ENCODE results near the gene CDH8.

CDH8 gene

GRCh38 chr16:62033065-62033464, 3.2 kb downstream of the CDH8 start:
- DNase-seq (ENCODE audit: low read depth), result no peak

GRCh38 chr16:62029947-62030346, 6.3 kb downstream of the CDH8 start:
- DNase-seq (ENCODE audit: low read depth), result no peak

DNA sequence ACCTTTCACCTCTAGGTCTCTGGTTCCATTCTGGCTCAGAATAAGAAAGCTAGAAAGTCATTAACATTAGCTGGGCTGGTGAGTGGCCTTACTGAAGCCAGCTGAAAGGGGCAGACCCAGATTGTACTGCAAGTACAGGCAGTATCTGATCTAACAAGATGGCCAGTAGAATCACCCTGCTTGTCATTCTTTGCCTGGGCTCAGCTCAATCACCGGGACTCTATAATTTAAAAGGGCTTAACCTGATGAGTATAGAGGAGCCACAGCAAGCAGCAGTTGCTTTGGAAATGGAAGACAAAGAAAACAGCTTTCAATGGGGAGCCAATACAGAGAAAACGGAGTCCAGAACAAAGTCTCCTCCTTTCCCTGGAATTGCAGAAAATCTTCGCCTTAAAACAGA, 13.6 kb downstream of the CDH8 start:
- no peak for DNase-seq (ENCODE audit: low read depth)

DNA sequence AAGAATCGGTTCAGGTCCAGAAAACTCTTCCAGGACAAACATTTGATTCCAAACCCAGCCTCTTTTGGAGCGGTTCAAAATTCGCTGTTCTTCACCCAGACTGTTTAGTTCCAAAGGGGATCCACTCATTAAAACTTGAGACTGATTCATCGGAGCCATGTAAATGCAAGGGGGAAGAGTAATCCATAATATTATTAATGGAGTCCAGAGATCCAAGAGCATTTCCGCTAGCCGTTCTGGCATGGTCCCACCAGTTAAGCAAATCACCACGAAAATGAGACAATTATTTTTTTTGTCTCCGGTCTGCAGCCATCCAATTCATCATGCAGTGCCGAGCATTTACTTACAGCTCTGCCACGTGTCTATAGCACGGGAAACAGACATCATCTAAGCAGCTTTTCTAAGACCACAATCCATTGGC, 15.1 kb downstream of the CDH8 start:
- no peak for DNase-seq (ENCODE audit: low read depth)

DNA sequence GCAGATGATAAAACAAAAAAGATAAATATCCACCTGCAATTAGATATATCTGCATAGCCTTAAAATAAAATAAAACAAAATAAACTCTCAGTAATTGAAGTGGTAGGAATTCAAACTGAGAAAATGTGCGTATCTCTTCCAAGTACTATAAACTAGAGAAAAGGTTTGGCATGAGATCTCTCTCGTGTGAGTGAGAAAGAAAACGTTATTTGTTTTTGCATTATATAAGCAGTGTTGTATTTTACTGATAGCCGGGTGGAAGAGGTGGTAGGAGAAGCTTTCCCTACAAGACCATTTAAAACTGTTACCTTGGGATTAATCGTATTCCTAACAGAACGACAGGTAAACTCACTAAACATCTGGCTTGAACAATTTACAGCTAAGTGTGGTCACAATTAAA, 15.6 kb downstream of the CDH8 start:
- DNase-seq (ENCODE audit: low read depth), result no peak

GRCh38 chr16:62019851-62020250, 16.4 kb downstream of the CDH8 start:
- DNase-seq (ENCODE audit: low read depth), result no peak

DNA sequence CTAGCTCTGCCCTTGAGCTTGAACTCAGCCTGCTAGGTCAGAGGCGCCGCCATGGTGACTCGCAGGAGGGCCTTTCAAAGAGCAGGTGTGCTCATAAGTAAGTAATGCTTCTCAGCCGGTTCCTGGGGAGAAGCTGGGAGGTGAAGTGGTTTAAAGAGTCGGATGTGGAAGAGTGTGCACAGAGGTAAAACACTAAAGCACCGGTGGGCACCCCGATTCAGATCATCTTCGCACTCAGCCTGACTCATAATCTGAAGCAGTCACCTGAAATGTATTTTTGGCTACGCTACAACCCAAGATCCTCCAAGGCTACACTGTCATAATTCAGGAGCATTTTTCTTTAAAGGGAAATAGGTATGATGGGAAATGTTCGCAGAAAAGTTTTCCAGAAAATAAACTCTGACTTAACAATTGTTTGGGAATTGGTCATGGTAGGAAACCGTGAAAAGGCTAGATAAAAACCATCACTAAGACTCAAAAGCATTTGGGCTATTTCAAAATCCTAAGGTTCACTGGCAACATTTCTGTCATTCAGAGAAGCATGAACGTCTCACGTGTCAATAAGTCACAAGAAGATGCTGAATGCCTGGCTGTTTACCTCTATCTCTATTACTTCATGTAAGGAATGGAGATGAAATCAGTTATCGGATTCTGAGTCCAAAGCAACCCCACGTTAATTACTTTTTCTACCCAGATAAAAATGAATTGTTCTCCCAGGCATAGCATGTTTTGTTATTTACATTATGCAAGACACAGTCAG, 17.8 kb downstream of the CDH8 start:
- no peak for DNase-seq (ENCODE audit: low read depth)

GRCh38 chr16:62014319-62014923, 21.8 kb downstream of the CDH8 start:
- no peak for DNase-seq (ENCODE audit: low read depth)

- no peak for DNase-seq (ENCODE audit: low read depth)
Measured at GRCh38 chr16:62010186-62010585, 26.1 kb downstream of the CDH8 start.

DNA sequence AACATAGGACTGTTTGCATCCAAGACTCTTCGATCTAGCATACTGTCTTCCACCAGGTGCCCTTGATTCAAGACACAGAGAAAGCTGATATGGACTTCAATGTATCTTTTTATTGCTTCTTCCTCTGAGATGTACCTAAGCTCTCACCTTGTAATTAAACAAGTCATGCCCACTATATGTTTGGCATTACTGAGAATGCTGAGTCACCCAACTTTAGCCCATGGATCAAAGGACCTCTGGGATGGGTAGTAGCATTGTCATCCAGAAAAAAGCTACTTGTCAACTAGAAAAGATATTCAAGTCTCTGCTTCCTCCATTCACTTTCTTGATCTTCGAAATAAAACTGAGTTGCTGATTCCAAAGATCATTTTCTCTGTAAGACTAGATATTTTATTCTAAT, 37.8 kb downstream of the CDH8 start:
- DNase-seq (ENCODE audit: low read depth), result no peak

DNA sequence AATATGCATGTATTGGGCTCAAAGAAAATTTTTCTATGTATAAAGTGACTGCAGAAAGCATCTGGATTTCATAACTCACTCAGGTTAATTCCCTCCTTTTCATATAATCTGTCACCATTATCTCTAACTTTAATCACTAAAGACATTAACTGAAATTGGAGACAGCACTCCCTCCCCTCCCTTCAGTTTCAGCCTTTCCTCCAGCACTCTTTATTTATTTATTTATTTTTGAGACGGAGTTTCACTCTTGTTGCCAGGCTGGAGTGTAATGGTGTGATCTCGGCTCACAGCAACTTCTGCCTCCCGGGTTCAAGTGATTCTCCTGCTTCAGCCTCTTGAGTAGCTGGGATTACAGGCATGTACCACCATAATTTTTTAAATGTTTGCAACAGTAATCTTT, 43.1 kb downstream of the CDH8 start:
- DNase-seq (ENCODE audit: low read depth), result no peak

DNA sequence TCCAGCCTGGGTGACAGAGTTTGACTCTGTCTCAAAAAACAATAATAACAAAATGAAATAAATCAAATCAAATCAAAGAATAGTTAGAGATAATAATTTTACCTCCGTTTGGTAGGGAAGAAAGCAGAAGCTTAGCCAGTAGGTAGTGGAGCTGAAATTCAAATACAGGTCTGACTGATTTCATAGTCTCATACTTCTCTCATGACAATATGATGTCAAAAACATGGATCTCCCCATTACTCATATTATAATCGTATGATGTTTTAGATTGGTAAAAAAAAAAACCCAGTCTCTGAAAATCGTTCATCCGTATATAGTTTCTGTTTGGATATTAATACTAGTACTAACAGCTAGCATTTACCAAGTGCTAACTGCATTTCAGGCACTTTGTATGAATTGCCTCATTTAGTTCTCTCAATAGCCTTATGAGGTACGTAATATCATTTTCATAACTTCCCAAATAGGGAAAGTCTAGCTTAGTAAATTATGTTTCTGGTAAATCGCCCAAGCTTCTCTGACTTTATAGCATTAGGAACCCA, 48.7 kb downstream of the CDH8 start:
- no peak for DNase-seq (ENCODE audit: low read depth)

- DNase-seq (ENCODE audit: low read depth), result no peak
Measured at GRCh38 chr16:61969077-61969382, 67.2 kb downstream of the CDH8 start.

GRCh38 chr16:61968242-61969076, 67.8 kb downstream of the CDH8 start:
- DNase-seq (ENCODE audit: low read depth), result no peak

DNA sequence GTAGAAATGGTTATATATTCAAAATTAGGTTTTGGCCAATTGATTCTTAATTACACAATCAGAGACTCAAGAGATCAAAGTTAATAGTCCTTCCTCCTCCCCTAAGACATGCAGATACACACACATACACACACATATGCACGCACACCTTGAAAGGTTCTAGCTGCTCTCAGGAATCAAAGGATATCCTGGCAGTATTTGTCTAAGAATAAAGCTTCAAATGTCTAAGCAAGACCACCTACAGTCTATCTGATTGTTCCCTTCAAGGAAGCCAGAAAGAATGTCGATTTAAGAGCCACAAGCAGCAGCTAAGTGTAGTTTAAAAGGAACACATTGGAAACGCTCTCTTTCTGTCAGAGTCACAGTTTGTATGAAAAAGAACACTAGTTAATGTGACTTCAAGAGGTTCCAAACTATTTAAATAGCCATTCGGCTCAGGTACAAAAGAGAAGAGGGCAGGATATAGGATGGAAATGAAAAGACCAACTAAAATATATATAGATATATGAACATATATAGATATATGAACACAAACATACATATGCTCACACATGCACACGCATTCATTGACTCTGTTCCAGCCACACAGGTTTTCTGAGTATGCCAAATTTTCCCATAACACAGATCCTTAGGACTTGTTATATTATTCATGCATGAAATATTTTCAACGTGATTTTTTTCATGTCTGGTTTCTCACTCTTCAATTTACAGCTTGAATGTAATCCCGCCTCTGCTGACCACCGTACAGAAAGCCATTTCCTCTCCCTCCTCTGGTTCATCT, 79.0 kb downstream of the CDH8 start:
- no peak for DNase-seq (ENCODE audit: low read depth)

DNA sequence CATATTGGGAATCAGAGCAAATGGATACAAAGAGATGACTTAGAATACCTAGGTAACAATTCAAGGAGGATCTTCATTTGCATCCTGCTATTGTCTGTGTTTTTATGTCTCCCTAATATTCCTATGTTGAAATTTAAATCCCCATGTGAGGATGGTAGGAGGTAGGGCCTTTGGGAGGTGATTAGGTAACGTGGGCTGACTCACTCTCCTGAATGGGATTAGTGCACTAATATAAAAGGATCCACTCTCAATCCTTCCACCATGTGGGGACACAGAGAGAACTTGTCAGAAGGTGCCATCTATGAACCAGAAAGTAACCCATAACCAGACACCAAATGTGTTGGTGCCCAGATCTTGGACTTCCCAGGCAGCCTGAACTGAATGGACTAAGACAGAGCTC, 83.4 kb downstream of the CDH8 start:
- DNase-seq (ENCODE audit: low read depth), result no peak

DNA sequence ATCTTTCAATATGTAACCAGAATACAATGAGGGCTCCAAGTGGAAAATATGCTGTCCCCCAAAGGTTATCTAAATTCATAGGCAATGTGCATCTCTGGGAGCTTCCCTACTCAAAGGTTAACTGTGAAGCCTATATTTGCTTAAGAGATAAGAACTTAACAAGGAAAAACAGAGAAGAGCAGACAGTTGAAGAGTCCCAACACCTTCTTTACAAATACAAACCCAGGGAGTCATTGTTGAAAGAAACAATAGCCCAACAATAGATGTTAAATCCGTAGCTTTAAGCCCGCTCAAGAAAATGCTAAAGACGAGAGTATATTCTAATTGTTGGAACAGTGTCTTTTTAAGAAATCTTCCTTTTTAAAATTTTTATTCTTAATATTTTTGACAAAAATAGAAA, 87.8 kb downstream of the CDH8 start:
- DNase-seq (ENCODE audit: low read depth), result no peak

- no peak for DNase-seq (ENCODE audit: low read depth)
Measured at GRCh38 chr16:61946019-61946418, 90.2 kb downstream of the CDH8 start.

- DNase-seq (ENCODE audit: low read depth), result no peak
Measured at GRCh38 chr16:61945511-61945910, 90.7 kb downstream of the CDH8 start.

DNA sequence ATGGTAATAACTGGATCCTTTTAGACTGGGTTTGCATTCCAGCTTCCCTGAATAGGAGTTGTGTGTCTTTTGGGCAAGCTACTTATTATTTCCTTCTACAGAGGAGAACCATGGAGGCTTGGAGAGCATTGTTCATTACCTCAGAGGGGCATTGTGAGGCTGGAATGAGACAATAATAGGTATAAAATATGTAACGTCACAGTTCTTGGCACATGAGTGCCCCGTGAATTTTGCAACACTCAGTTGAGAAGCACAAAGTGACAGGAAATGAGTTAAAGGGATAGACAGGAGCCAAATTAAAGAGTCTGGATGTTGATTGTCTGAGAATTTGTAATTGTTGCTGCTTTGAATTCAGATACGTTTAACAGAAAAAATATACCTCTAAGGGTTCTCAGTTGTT, 92.2 kb downstream of the CDH8 start:
- no peak for DNase-seq (ENCODE audit: low read depth)

DNA sequence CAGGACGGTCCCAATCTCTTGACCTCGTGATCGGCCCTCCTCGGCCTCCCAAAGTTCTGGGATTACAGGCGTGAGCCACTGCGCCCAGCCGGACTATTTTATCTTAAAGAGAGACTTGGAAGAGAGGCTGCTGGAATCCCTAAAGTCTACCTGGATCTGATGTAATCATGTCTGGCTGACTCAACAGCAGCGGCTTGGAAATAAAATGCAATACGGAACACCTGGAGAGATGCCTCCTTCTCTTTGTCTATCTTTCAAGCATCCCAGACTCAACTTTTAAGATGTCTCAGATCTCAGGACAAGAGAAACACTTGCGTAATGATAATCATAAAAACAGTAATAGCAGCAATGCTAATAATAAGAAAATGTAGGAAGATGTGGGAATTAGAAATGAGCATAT, 95.6 kb downstream of the CDH8 start:
- DNase-seq (ENCODE audit: low read depth), result no peak

- DNase-seq (ENCODE audit: low read depth), result no peak
Measured at GRCh38 chr16:61937646-61938045, 98.6 kb downstream of the CDH8 start.

All from iris pigment epithelial cell (primary cell).